Common myeloid progenitor, CD34-positive (primary cell): Measurements from ENCODE around the gene WNK1.

Experiments used
- CTCF ChIA-PET: fragments of 350-600 bp; sonication (Branson Sonifier 250); formaldehyde crosslinking; loops from one replicate; lab custom pipeline; 2021; ENCODE audit warnings: antibody characterized with exemption; lab: Charles Lee
- POLR2A ChIA-PET: fragments of 350-600 bp; sonication (Branson Sonifier 250); formaldehyde crosslinking; loops from one replicate; lab custom pipeline; 2021; ENCODE audit warnings: antibody characterized with exemption; lab: Charles Lee
- DNase-seq, 3 donors: peaks; one replicate each; pipeline versions ENCODE4 v3.0.0 to v3.0.0-alpha.2; 2013
- H3K27ac ChIP-seq, 2 experiments: 1 replicate in 1 of 2; 2 replicates in 1 of 2; pipeline ENCODE4 v1.7.0; 2013; ENCODE audit warnings: inconsistent platforms in 2 of 2, low read length in 2 of 2, mild to moderate bottlenecking in 2 of 2, low read depth in 1 of 2, moderate library complexity in 1 of 2; ENCODE audit not compliant: severe bottlenecking in 2 of 2, insufficient read depth in 1 of 2, poor library complexity in 1 of 2
- H3K27me3 ChIP-seq, 5 experiments: replicated peaks in 2 of 5; 1 replicate in 3 of 5; 2 replicates in 2 of 5; pipeline versions ENCODE4 v1.6.1 to v1.7.0; 2013; ENCODE audit warnings: low read length in 4 of 5, mild to moderate bottlenecking in 2 of 5, moderate library complexity in 2 of 5, inconsistent platforms in 1 of 5; ENCODE audit not compliant: insufficient read depth in 5 of 5, control insufficient read depth in 4 of 5
- H3K36me3 ChIP-seq, 4 experiments: 1 replicate in 2 of 4; 2 replicates in 2 of 4; pipeline versions ENCODE4 v1.6.1 to v1.7.0; 2013; ENCODE audit warnings: low read length in 3 of 4, control low read depth in 1 of 4, mild to moderate bottlenecking in 1 of 4; ENCODE audit not compliant: control insufficient read depth in 4 of 4, insufficient read depth in 4 of 4
- H3K4me1 ChIP-seq, 4 experiments: 1 replicate in 3 of 4; 2 replicates in 1 of 4; pipeline versions ENCODE4 v1.6.1 to v1.7.1; 2013; ENCODE audit warnings: low read length in 3 of 4, mild to moderate bottlenecking in 3 of 4, control low read depth in 1 of 4, inconsistent platforms in 1 of 4, moderate library complexity in 1 of 4; ENCODE audit not compliant: control insufficient read depth in 4 of 4, insufficient read depth in 4 of 4; ENCODE audit errors: control extremely low read depth in 1 of 4
- H3K4me3 ChIP-seq, 7 experiments: 1 replicate in 4 of 7; 2 replicates in 3 of 7; pipeline versions ENCODE4 v1.5.1 to v1.7.0; 2013; ENCODE audit warnings: mild to moderate bottlenecking in 7 of 7, low read length in 6 of 7, moderate library complexity in 6 of 7, inconsistent platforms in 2 of 7, low read depth in 2 of 7, control low read depth in 1 of 7; ENCODE audit not compliant: insufficient read depth in 4 of 7, control insufficient read depth in 1 of 7; ENCODE audit errors: extremely low read depth in 1 of 7
- H3K9me3 ChIP-seq, 5 experiments: 1 replicate in 4 of 5; 2 replicates in 1 of 5; pipeline versions ENCODE4 v1.6.1 to v1.7.1; 2013; ENCODE audit warnings: low read length in 4 of 5, mild to moderate bottlenecking in 2 of 5, inconsistent platforms in 1 of 5, low read depth in 1 of 5, moderate library complexity in 1 of 5; ENCODE audit not compliant: control insufficient read depth in 4 of 5, insufficient read depth in 2 of 5; ENCODE audit errors: control extremely low read depth in 1 of 5
- WGBS: methylation state at CpG from one replicate; pipeline ENCODE4 v1.1.5; 2013; ENCODE audit not compliant: insufficient coverage; 5-methylcytosine and 5-hydroxymethylcytosine counted together

Gene WNK1

GRCh38 chr12:826331-826730 lies 74.0 kb downstream of the WNK1 start:
- Histone ChIP-seq H3K9me3 (peaks cover 0 to 5% (median 0%) of the 10 kb centered on the region in 5 experiments), H3K36me3 (peaks cover 11 to 34% (median 23%) of the 10 kb centered on the region in 4 experiments), H3K4me1 (peaks cover 0 to 8% (median 0%) of the 10 kb centered on the region in 4 experiments), H3K27me3 (no peaks in the 10 kb centered on the region), H3K4me3 (no peak overlapping the region), H3K27ac (no peak overlapping the region)
- ChIA-PET CTCF (interaction anchor here (0.8 to 1.5 kb wide), 2 partner anchors 9 to 75 kb away, joined by 3 read pairs; no protein-coding TSS in a partner anchor), POLR2A (no interaction called here)
- no peak for DNase-seq
- WGBS = 100% methylated on average over 1 of the region's 1 CpG

GRCh38 chr12:828726-829395 lies 76.5 kb downstream of the WNK1 start:
- ChIA-PET POLR2A (no interaction called here), CTCF (interaction anchor here (1.0 to 1.6 kb wide), 2 partner anchors 13 to 15 kb away, joined by 4 to 5 read pairs; no protein-coding TSS in a partner anchor)
- no peaks in the 10 kb centered on the region for H3K27me3 ChIP-seq
- H3K9me3 ChIP-seq = no peaks in the 10 kb centered on the region
- peaks cover 12 to 44% (median 28%) of the 10 kb centered on the region in 4 experiments for H3K36me3 ChIP-seq
- no peaks in the 10 kb centered on the region for H3K4me1 ChIP-seq
- no peak for DNase-seq
- no peak overlapping the region for H3K27ac ChIP-seq
- no peak overlapping the region for H3K4me3 ChIP-seq

- no peaks in the 10 kb centered on the region for H3K27me3 ChIP-seq
- H3K9me3 ChIP-seq = no peaks in the 10 kb centered on the region
- POLR2A ChIA-PET = no interaction called here
- H3K4me1 ChIP-seq = no peaks in the 10 kb centered on the region
- DNase-seq = no peak
- CTCF ChIA-PET = no interaction called here
- H3K36me3 ChIP-seq = peaks cover 16 to 50% (median 33%) of the 10 kb centered on the region in 4 experiments
- H3K27ac ChIP-seq = no peak overlapping the region
- 100% methylated on average over 4 of the region's 4 CpGs for WGBS
- no peak overlapping the region for H3K4me3 ChIP-seq
These were observed 77.9 kb downstream of the WNK1 start for GRCh38 chr12:830111-830867.

- Histone ChIP-seq H3K4me1 (no peaks in the 10 kb centered on the region), H3K4me3 (no peak overlapping the region), H3K9me3 (no peaks in the 10 kb centered on the region), H3K36me3 (peaks cover 6 to 22% (median 13%) of the 10 kb centered on the region in 4 experiments), H3K27me3 (no peaks in the 10 kb centered on the region), H3K27ac (no peak overlapping the region)
- ChIA-PET CTCF (no interaction called here), POLR2A (no interaction called here)
- DNase-seq = peak in 1 of 3 donors; percentile 56
- WGBS = no CpG with 5 or more reads among the region's 3 CpGs
These were observed 83.6 kb downstream of the WNK1 start for GRCh38 chr12:835754-836518.

GRCh38 chr12:836952-837351 lies 84.6 kb downstream of the WNK1 start:
- ChIA-PET CTCF (no interaction called here), POLR2A (no interaction called here)
- Histone ChIP-seq H3K4me3 (no peak overlapping the region), H3K4me1 (no peaks in the 10 kb centered on the region), H3K9me3 (no peaks in the 10 kb centered on the region), H3K27ac (no peak overlapping the region), H3K27me3 (no peaks in the 10 kb centered on the region), H3K36me3 (peaks cover 6 to 19% (median 11%) of the 10 kb centered on the region in 4 experiments)
- 98% methylated on average over 6 of the region's 6 CpGs for WGBS
- peak in 2 of 3 donors; percentile 9 to 19 for DNase-seq

GRCh38 chr12:837548-837947 lies 85.2 kb downstream of the WNK1 start:
- Histone ChIP-seq H3K4me3 (no peak overlapping the region), H3K4me1 (no peaks in the 10 kb centered on the region), H3K27ac (no peak overlapping the region), H3K9me3 (no peaks in the 10 kb centered on the region), H3K27me3 (no peaks in the 10 kb centered on the region), H3K36me3 (peaks cover 6 to 19% (median 12%) of the 10 kb centered on the region in 4 experiments)
- CTCF ChIA-PET = no interaction called here
- POLR2A ChIA-PET = no interaction called here
- no peak for DNase-seq
- WGBS = 100% methylated on average over 2 of the region's 2 CpGs
